ENCODE measurements around the gene ASB15. TPM values are rescaled to one million over a fixed set of nuclear protein-coding genes. Genes with fewer than 3 reads are reported as not detected.
A peak's percentile ranks its signal among the peaks of the same experiment; 100 is the strongest.
"Not testable (repeated sequence)": the region's sequence is repeated elsewhere in the genome, so short reads cannot be mapped to it uniquely, and the experiment has no call there.

Gene ASB15
- total RNA-seq: 10 to 100 TPM; 24.8 to 80.6 (median 55.8) TPM
- polyA plus RNA-seq: 10 to 100 TPM in 1 of 2 donors, under 1 TPM in 1; 0.99 to 20.3 TPM
- long read RNA-seq, donor 1, transcript ASB15-205 (12 exons, 2,956 nt): major isoform, 17 of 111 reads
- long read RNA-seq, donor 1, partial matches to known transcripts: 7 of 111 reads
- long read RNA-seq, donor 1, other reads (novel, unspliced or antisense): 87 of 111 reads
- long read RNA-seq, donor 2, transcript ASB15-205 (12 exons, 2,956 nt): major isoform, 15 of 122 reads
- long read RNA-seq, donor 2, partial matches to known transcripts: 9 of 122 reads
- long read RNA-seq, donor 2, other reads (novel, unspliced or antisense): 98 of 122 reads
- long read RNA-seq, donor 3, transcript ASB15-205 (12 exons, 2,956 nt): major isoform, 16 of 135 reads
- long read RNA-seq, donor 3, partial matches to known transcripts: 16 of 135 reads
- long read RNA-seq, donor 3, other reads (novel, unspliced or antisense): 103 of 135 reads

DNA sequence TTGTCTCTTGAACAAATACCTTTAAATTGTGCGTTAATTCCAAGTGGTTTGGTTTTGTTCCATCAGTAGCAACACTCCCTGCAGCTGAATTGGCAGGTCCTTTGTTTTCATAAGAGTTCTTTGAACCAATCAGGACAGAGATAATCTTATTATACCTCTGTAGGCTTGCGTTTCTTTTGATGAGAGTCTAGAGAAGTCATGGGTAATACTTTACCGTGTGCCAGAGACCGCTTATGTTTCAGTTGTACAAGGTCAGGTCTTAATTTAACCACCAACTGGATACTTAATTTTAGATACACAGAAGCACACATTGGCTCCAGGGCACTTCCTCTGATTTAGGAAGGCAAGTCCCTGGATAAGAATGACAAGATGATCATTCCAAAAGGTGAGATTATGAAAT lies at the start of gene ASB15:
ASB15 (plus strand) TSS at position 292 of the 400 bp plus-strand sequence. CDS start 12,682 bp downstream, outside the sequence.
- peak; percentile 76 to 98 (median 93) for ATAC-seq
- TF ChIP-seq, protein P1, sequence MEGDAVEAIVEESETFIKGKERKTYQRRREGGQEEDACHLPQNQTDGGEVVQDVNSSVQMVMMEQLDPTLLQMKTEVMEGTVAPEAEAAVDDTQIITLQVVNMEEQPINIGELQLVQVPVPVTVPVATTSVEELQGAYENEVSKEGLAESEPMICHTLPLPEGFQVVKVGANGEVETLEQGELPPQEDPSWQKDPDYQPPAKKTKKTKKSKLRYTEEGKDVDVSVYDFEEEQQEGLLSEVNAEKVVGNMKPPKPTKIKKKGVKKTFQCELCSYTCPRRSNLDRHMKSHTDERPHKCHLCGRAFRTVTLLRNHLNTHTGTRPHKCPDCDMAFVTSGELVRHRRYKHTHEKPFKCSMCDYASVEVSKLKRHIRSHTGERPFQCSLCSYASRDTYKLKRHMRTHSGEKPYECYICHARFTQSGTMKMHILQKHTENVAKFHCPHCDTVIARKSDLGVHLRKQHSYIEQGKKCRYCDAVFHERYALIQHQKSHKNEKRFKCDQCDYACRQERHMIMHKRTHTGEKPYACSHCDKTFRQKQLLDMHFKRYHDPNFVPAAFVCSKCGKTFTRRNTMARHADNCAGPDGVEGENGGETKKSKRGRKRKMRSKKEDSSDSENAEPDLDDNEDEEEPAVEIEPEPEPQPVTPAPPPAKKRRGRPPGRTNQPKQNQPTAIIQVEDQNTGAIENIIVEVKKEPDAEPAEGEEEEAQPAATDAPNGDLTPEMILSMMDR (IDR thresholded peaks at IDR 0.05): no peak
- Histone ChIP-seq H3K36me3 (no peaks in the 10 kb centered on the region), H3K27me3 (no peaks in the 10 kb centered on the region), H3K9me3 (no peaks in the 10 kb centered on the region), H3K4me1 (peaks cover 0 to 21% (median 0%) of the 10 kb centered on the region in 9 donors), H3K4me3 (peak within 1 kb of the TSS in 9 of 10 donors; percentile 14 to 52 (median 44)), H3K27ac (peak within 1 kb of the TSS; percentile 35 to 87 (median 73))
- DNase-seq: peak in 1 of 2 donors; percentile 58
- intact Hi-C loops (cut with DNase I): no loop called here
- 41 to 51% methylated on average over 4 of the region's 4 CpGs for WGBS, 2 donors

DNA sequence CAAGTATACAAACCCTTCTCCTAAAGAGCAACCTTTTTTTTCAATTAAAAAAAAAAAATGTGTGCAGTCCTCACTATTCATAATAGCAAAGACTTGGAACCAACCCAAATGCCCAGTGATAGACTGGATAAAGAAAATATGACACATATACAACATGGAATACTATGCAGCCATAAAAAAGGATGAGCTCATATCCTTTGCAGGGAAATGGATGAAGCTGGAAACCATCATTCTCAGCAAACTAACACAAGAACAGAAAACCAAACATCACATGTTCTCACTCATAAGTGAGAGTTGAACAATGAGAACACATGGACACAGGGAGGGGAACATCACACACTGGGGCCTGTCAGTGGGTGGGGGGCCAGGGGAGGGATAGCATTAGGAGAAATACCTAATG lies 49.5 kb upstream of the ASB15 start:
- not testable (repeated sequence) for H3K4me3 ChIP-seq, ATAC-seq, H3K9me3 ChIP-seq, H3K27me3 ChIP-seq, DNase-seq
- Histone ChIP-seq H3K4me1 (peaks cover 3 to 78% (median 46%) of the 10 kb centered on the region in 9 donors), H3K27ac (peak overlapping the region in 1 of 10 donors; percentile 47), H3K36me3 (peaks cover 0 to 75% (median 13%) of the 10 kb centered on the region in 9 donors)
- intact Hi-C loops (cut with DNase I): loop anchor here in 2 of 10 donors (10.0 kb wide), 2 partner anchors 153 to 193 kb away; partner anchors contain the start of gene WASL (in 1 of the 2)

DNA sequence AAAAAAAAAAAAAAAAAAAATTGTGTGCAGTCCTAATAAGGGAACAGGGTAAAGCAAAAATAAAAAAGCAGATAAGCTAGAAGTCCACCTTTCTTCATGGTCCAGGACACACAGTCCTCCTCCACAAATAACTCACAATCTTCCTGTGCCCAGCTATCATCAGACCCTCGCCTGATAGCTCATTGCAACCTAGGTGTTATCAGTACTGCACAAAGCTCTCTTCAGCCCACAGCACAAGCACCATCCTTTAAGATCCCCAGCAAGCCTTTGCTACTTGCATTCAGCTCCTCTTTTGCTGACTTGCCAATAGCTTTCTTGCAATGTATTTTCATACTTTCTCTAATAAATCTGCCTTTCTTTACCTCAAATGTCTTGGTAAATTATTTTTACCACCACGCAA lies 49.0 kb upstream of the ASB15 start:
- peak in 3 of 8 donors; percentile 14 to 64 (median 56) for ATAC-seq
- intact Hi-C loops (cut with DNase I): loop anchor here in 2 of 10 donors (10.0 kb wide), 2 partner anchors 152 to 192 kb away; partner anchors contain the start of gene WASL (in 1 of the 2)
- TF ChIP-seq, protein P1 (IDR thresholded peaks at IDR 0.05): no peak
- Histone ChIP-seq H3K4me3 (no peak overlapping the region), H3K4me1 (peaks cover 3 to 74% (median 46%) of the 10 kb centered on the region in 9 donors), H3K9me3 (peaks cover 0 to 3% (median 0%) of the 10 kb centered on the region in 11 donors), H3K27ac (peak overlapping the region in 2 of 10 donors; percentile 7 to 47), H3K27me3 (no peaks in the 10 kb centered on the region), H3K36me3 (peaks cover 0 to 69% (median 13%) of the 10 kb centered on the region in 9 donors)
- WGBS, 2 donors: 73 to 82% methylated on average over 2 of the region's 2 CpGs
- DNase-seq: no peak

DNA sequence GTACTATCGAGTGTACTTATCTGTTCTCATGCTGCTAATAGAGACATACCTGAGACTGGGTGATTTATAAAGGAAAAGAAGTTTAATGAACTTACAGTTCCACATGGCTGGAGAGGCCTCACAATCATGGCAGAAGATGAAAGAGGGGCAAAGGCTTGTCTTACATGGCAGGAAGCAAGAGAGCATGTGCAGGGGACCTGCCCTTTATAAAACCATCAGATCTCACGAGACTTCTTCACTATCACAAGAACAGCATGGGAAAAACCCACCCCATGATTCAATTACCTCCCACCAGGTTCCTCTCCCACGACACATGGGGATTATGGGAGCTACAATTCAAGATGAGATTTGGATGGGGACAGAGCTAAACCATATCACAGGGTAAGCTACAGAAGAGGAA lies 48.5 kb upstream of the ASB15 start:
- Histone ChIP-seq H3K27ac (peak overlapping the region in 2 of 10 donors; percentile 7 to 23), H3K9me3 (peaks cover 0 to 3% (median 0%) of the 10 kb centered on the region in 11 donors), H3K4me1 (peaks cover 3 to 69% (median 46%) of the 10 kb centered on the region in 9 donors), H3K36me3 (peaks cover 0 to 64% (median 13%) of the 10 kb centered on the region in 9 donors), H3K4me3 (no peak overlapping the region), H3K27me3 (no peaks in the 10 kb centered on the region)
- no peak for DNase-seq
- no peak for ATAC-seq
- TF ChIP-seq, protein P1 (IDR thresholded peaks at IDR 0.05): no peak
- 61 to 74% methylated on average over 3 of the region's 3 CpGs for WGBS, 2 donors
- intact Hi-C loops (cut with DNase I): loop anchor here in 2 of 10 donors (10.0 kb wide), 2 partner anchors 152 to 192 kb away; partner anchors contain the start of gene WASL (in 1 of the 2)
